AG04449 (cell line): ENCODE measurements around the gene SOX5.

Experiments used
- CTCF ChIA-PET: fragments of 350-600 bp; formaldehyde crosslinking; extraction: SDS; loops from one replicate; lab custom pipeline; 2021; ENCODE audit warnings: antibody characterized with exemption; lab: Yijun Ruan, JAX
- POLR2A ChIA-PET: fragments of 400-600, 350-600 bp; formaldehyde crosslinking; extraction: SDS; loops from one replicate; lab custom pipeline; 2020; ENCODE audit warnings: antibody characterized with exemption, inconsistent platforms; lab: Yijun Ruan, JAX
- DNase-seq: peaks from one replicate; pipeline ENCODE4 v3.0.0-alpha.2; 2010; ENCODE audit warnings: low read depth, low spot score
- H3K4me3 ChIP-seq: 2 replicates; pipeline ENCODE4 v1.5.1; 2011; ENCODE audit warnings: low read depth, mild to moderate bottlenecking, control low read depth, low read length
- TF ChIP-seq, protein P1 (sequence below): IDR thresholded peaks from one replicate; pipeline ENCODE4 v1.5.1; 2011; ENCODE audit warnings: mild to moderate bottlenecking, moderate library complexity, low read length, control low read depth, inconsistent platforms; ENCODE audit not compliant: insufficient read depth; ENCODE audit errors: missing control alignments

Gene SOX5

DNA sequence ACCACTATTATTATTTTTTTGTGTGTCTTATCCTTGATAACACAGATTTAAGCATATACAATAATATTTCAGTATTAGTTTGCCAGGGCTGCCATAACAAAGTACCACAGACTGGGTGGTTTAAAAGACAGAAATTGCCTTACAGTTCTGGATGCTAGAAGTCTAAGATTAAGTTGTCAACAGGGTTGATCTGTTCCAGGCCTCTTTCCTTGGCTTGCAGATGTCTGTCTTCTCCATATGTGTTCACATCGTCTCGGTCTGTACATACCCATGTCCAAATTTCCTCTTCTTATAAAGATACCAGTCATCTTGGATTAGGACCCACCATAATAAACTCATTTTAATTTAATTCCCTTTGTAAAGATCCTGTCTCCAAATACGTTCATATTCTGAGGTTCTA, 204.8 kb downstream of the SOX5 start:
- no peak overlapping the region for H3K4me3 ChIP-seq
- POLR2A ChIA-PET: no interaction called here
- CTCF ChIA-PET: no interaction called here
- TF ChIP-seq, protein P1, sequence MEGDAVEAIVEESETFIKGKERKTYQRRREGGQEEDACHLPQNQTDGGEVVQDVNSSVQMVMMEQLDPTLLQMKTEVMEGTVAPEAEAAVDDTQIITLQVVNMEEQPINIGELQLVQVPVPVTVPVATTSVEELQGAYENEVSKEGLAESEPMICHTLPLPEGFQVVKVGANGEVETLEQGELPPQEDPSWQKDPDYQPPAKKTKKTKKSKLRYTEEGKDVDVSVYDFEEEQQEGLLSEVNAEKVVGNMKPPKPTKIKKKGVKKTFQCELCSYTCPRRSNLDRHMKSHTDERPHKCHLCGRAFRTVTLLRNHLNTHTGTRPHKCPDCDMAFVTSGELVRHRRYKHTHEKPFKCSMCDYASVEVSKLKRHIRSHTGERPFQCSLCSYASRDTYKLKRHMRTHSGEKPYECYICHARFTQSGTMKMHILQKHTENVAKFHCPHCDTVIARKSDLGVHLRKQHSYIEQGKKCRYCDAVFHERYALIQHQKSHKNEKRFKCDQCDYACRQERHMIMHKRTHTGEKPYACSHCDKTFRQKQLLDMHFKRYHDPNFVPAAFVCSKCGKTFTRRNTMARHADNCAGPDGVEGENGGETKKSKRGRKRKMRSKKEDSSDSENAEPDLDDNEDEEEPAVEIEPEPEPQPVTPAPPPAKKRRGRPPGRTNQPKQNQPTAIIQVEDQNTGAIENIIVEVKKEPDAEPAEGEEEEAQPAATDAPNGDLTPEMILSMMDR: no peak
- DNase-seq: no peak

DNA sequence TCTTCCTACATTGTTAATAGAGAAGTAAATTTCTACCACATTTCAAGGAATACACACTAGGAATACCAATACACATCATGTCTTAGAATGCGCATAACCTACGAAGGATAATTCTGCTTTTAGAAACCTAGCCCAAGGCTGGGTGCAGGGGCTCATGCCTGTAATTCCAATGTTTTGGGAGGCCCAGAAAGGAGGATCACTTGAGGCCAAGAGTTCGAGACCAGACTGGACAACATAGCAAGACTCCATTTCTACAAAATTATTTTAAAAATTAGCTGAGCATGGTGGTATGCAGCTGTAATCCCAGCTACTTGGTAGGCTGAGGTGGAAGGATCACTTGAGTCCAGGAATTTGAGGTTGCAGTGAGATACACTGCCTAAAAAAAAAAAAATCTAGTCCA, 206.9 kb downstream of the SOX5 start:
- H3K4me3 ChIP-seq: no peak overlapping the region
- TF ChIP-seq, protein P1: no peak
- CTCF ChIA-PET: no interaction called here
- no peak for DNase-seq
- POLR2A ChIA-PET: no interaction called here

DNA sequence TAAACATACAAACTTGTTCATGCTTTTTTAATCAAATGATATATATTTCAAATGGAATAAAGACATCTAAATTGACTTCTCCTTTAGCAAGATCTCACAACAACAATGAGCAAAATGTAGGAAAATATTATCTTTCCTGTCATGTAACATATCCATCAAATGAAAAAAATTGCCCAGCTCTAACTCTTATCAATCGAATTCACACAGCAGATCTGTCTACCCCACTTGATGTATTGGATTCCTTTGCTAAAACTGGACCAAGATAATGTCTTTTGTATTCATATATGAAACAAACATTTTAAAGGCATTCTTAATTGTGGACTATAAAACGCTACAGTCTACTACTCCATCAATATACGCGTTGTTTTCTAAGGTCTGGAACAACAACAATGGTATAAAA, 218.0 kb downstream of the SOX5 start:
- POLR2A ChIA-PET: no interaction called here
- TF ChIP-seq, protein P1: no peak
- CTCF ChIA-PET: no interaction called here
- H3K4me3 ChIP-seq: no peak overlapping the region
- no peak for DNase-seq

DNA sequence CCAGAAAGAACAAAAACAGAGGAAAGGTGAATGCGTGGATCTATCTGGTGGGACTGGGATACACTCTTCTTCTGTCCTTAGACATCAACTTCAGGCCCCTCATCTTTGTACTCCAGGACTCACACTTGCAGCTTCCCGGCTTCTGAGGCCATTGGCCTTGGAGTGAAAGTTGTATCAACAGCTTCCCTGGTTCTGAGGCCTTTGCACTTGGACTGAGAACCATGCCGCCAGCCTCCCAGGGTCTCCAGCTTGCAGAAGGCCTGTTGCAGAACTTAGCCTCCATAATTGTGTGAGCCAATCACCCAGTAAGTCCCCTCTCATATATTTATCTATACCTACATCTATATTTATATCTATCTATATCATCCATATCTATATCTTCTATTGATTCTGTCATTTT, 218.4 kb downstream of the SOX5 start:
- POLR2A ChIA-PET: no interaction called here
- DNase-seq: no peak
- CTCF ChIA-PET: no interaction called here
- no peak overlapping the region for H3K4me3 ChIP-seq
- TF ChIP-seq, protein P1: no peak

DNA sequence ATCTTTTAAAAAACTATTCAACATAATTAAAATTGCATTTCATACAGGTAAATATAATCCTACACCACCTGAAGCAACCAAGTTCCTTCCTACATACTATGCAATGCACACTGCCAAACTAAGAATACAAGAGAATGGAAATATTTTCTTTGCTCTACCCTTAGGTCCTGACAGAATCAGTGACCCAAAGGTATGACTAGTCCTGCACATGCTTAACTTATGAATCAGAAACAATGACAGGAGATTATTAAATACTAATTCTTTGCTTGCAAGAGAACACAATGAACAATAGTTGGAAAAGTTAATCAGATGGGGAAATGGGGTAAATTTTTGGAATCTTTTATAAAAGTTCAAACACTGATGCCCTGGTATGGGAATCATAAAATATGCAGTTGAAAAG, 220.1 kb downstream of the SOX5 start:
- no peak overlapping the region for H3K4me3 ChIP-seq
- POLR2A ChIA-PET: no interaction called here
- TF ChIP-seq, protein P1: no peak
- DNase-seq: no peak
- CTCF ChIA-PET: no interaction called here

DNA sequence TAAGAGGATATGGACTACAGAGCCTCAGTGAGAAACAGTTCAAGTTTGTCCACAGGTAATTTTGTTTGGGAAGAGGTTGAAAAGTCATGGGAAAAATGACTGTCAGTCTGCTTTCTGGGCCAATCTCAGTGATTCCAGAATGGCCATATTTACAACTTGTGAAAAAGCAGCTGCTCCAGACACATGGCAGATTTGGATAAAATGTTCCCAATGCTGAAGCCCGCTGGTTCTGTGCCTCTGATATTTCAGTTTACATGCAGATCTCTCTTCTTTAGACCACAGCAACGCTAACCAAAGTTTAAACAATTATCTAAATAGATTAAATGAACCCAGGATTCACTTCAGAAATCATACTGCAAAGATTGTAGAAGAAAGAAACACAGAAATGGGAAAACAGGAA, 222.8 kb downstream of the SOX5 start:
- POLR2A ChIA-PET: no interaction called here
- no peak for DNase-seq
- CTCF ChIA-PET: no interaction called here
- TF ChIP-seq, protein P1: no peak
- H3K4me3 ChIP-seq: no peak overlapping the region

DNA sequence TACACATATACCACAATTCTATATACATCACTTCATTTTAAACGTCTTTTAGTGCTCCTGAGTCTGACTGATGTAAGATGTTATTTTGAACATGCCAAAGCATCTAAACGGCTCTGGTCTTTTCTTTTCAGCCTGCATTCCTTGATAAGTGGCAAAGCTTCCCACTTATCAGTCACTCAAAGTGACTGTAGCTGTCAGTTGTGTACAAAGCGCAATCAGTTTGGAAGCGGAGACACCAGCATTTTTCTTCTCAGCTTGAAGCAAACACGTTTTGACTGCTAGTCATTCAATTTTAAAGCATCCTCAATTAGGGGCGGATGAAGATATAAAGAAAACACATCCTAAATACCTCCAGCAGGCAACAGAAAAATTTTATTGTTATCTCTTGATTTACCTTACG, 226.8 kb downstream of the SOX5 start:
- TF ChIP-seq, protein P1: no peak
- CTCF ChIA-PET: no interaction called here
- no peak for DNase-seq
- no peak overlapping the region for H3K4me3 ChIP-seq
- POLR2A ChIA-PET: no interaction called here
